Tibial artery (tissue), 4 donors: Measurements from ENCODE around the gene ZNF91.
A peak's percentile ranks its signal among the peaks of the same experiment; 100 is the strongest.
"Not testable (repeated sequence)": the region's sequence is repeated elsewhere in the genome, so short reads cannot be mapped to it uniquely, and the experiment has no call there.

ENCODE experiments used
- DNase-seq, 2 donors: peaks; one replicate each; pipeline ENCODE4 v3.0.0-alpha.2; 2019
- H3K27ac ChIP-seq, 2 donors: fragments of 200-600 bp; sonication (generic) in 1 of 2; 1 replicate in 1 of 2; 2 replicates in 1 of 2; pipeline ENCODE4 v1.5.1; 2018 to 2019; ENCODE audit warnings: mild to moderate bottlenecking in 1 of 2
- H3K27me3 ChIP-seq, 2 donors: fragments of 200-600 bp; sonication (generic) in 1 of 2; one replicate each; pipeline versions ENCODE4 v1.5.1 to v1.6.0; 2016 to 2019
- H3K36me3 ChIP-seq, 3 donors: fragments of 200-600 bp; sonication (generic) in 2 of 3; one replicate each; pipeline ENCODE4 v1.5.1; 2016 to 2019; ENCODE audit warnings: mild to moderate bottlenecking in 2 of 3
- H3K4me1 ChIP-seq, 4 donors: fragments of 200-600 bp; sonication (generic) in 2 of 4; 1 replicate in 3 of 4; 2 replicates in 1 of 4; pipeline ENCODE4 v1.5.1; 2016 to 2019
- H3K4me3 ChIP-seq, 2 donors: fragments of 200-600 bp; sonication (generic) in 1 of 2; 1 replicate in 1 of 2; 2 replicates in 1 of 2; pipeline ENCODE4 v1.5.1; 2018 to 2019; ENCODE audit warnings: mild to moderate bottlenecking in 2 of 2
- H3K9me3 ChIP-seq, 3 donors: fragments of 200-600 bp; sonication (generic) in 1 of 3; one replicate each; pipeline ENCODE4 v1.5.1; 2016 to 2019
- intact Hi-C: fragments of 100-400 bp; cut with DNase I; formaldehyde crosslinking; loops from one replicate; pipeline ENCODE4 v1.15.0; 2023; ENCODE audit warnings: low total_unique reads
- TF ChIP-seq, protein P1 (sequence below), 2 experiments: fragments of 200-600 bp in 1 of 2; fragments of 450-650 bp in 1 of 2; IDR thresholded peaks; one replicate each; pipeline ENCODE4 v1.5.1; 2017 to 2019; ENCODE audit warnings: antibody characterized with exemption in 2 of 2, mild to moderate bottlenecking in 1 of 2, moderate library complexity in 1 of 2

Gene ZNF91

GRCh38 chr19:23436944-23437343, 41.7 kb upstream of the ZNF91 start:
- Histone ChIP-seq H3K9me3 (peaks cover 0 to 4% (median 0%) of the 10 kb centered on the region in 3 donors), H3K36me3 (no peaks in the 10 kb centered on the region)
- intact Hi-C loops: no loop called here

GRCh38 chr19:23436318-23436717, 41.0 kb upstream of the ZNF91 start:
- H3K27me3 ChIP-seq: no peaks in the 10 kb centered on the region
- H3K27ac ChIP-seq: no peak overlapping the region
- DNase-seq: no peak
- intact Hi-C loops: no loop called here
- H3K4me3 ChIP-seq: no peak overlapping the region
- H3K9me3 ChIP-seq: peaks cover 0 to 4% (median 0%) of the 10 kb centered on the region in 3 donors
- no peaks in the 10 kb centered on the region for H3K4me1 ChIP-seq
- TF ChIP-seq, protein P1, sequence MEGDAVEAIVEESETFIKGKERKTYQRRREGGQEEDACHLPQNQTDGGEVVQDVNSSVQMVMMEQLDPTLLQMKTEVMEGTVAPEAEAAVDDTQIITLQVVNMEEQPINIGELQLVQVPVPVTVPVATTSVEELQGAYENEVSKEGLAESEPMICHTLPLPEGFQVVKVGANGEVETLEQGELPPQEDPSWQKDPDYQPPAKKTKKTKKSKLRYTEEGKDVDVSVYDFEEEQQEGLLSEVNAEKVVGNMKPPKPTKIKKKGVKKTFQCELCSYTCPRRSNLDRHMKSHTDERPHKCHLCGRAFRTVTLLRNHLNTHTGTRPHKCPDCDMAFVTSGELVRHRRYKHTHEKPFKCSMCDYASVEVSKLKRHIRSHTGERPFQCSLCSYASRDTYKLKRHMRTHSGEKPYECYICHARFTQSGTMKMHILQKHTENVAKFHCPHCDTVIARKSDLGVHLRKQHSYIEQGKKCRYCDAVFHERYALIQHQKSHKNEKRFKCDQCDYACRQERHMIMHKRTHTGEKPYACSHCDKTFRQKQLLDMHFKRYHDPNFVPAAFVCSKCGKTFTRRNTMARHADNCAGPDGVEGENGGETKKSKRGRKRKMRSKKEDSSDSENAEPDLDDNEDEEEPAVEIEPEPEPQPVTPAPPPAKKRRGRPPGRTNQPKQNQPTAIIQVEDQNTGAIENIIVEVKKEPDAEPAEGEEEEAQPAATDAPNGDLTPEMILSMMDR (IDR thresholded peaks at IDR 0.05): no peak
- no peaks in the 10 kb centered on the region for H3K36me3 ChIP-seq

More at GRCh38 chr19:23436944-23437343, 41.7 kb upstream of the ZNF91 start:
- H3K4me3 ChIP-seq: no peak overlapping the region
- H3K27me3 ChIP-seq: no peaks in the 10 kb centered on the region
- DNase-seq: no peak
- H3K4me1 ChIP-seq: no peaks in the 10 kb centered on the region
- TF ChIP-seq, protein P1 (IDR thresholded peaks at IDR 0.05): no peak
- H3K27ac ChIP-seq: no peak overlapping the region

DNA sequence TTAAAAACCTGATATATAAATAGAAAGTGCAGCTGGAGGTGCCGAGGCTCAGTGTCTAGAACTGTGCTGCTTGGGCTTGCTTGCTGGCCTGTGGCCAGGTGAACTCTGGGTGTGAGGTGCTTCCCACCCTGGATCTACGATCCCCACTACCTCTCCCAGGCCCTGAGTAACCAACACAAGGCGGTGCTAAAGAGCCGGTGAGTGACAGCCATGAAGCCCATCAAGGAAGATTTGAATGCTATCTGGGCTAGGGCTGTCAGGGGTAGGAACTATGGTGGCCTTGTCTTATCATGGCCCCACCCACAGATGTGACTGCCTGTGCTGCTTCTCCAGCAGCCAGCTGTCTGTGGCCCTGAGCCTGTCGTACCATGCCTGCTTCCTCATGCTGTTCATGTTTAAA, 25.6 kb upstream of the ZNF91 start:
- Histone ChIP-seq H3K9me3 (no peaks in the 10 kb centered on the region), H3K36me3 (no peaks in the 10 kb centered on the region), H3K27me3 (peaks cover 0 to under 1% of the 10 kb centered on the region in 2 donors), H3K27ac (no peak overlapping the region), H3K4me1 (peaks cover 0 to 5% (median under 1%) of the 10 kb centered on the region in 4 donors), H3K4me3 (no peak overlapping the region)
- TF ChIP-seq, protein P1 (IDR thresholded peaks at IDR 0.05): no peak
- intact Hi-C loops: no loop called here
- DNase-seq: no peak

GRCh38 chr19:23419261-23419660, 24.0 kb upstream of the ZNF91 start:
- intact Hi-C loops, H3K27me3 ChIP-seq, H3K36me3 ChIP-seq, DNase-seq, H3K9me3 ChIP-seq, H3K27ac ChIP-seq, H3K4me3 ChIP-seq: not testable (repeated sequence)
- peaks cover 0 to 13% (median 8%) of the 10 kb centered on the region in 4 donors for H3K4me1 ChIP-seq

- intact Hi-C loops: no loop called here
- TF ChIP-seq, protein P1 (IDR thresholded peaks at IDR 0.05): no peak
- H3K36me3 ChIP-seq: no peaks in the 10 kb centered on the region
- peak overlapping the region; percentile 24 to 48 for H3K4me3 ChIP-seq
- H3K27ac ChIP-seq: no peak overlapping the region
- peaks cover 0 to 13% (median 8%) of the 10 kb centered on the region in 4 donors for H3K4me1 ChIP-seq
- no peak for DNase-seq
- H3K9me3 ChIP-seq: no peaks in the 10 kb centered on the region
- peaks cover 0 to 12% of the 10 kb centered on the region in 2 donors for H3K27me3 ChIP-seq
Measured at GRCh38 chr19:23415561-23416191, 20.4 kb upstream of the ZNF91 start.

DNA sequence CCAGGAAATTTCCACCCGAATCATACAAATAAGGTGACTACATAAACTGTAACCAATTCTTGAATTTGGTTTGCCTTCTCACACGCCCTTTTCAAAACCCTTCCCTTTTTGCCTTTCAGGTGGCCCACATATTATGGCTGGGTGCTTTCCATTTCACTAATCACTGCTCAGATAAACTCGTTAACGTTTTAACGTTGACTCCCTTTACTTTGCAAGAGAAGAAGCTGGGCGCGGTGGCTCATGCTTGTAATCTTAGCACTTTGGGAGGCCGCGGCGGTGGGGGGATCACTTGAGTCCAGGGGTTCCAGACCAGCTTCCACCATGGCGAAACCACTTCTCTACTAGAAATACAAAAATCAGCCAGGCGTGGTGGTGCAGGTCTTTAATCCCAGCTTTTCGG, 19.8 kb upstream of the ZNF91 start:
- Histone ChIP-seq H3K4me1 (peaks cover 0 to 13% (median 8%) of the 10 kb centered on the region in 4 donors), H3K4me3 (peak overlapping the region; percentile 24 to 48), H3K9me3 (no peaks in the 10 kb centered on the region), H3K27me3 (peaks cover 0 to 12% of the 10 kb centered on the region in 2 donors), H3K27ac (no peak overlapping the region), H3K36me3 (no peaks in the 10 kb centered on the region)
- TF ChIP-seq, protein P1 (IDR thresholded peaks at IDR 0.05): no peak
- DNase-seq: no peak
- intact Hi-C loops: no loop called here
